ENCODE results near the gene FLOT2.
"Not testable (repeated sequence)": the region's sequence is repeated elsewhere in the genome, so short reads cannot be mapped to it uniquely, and the experiment has no call there.

The FLOT2 gene

DNA sequence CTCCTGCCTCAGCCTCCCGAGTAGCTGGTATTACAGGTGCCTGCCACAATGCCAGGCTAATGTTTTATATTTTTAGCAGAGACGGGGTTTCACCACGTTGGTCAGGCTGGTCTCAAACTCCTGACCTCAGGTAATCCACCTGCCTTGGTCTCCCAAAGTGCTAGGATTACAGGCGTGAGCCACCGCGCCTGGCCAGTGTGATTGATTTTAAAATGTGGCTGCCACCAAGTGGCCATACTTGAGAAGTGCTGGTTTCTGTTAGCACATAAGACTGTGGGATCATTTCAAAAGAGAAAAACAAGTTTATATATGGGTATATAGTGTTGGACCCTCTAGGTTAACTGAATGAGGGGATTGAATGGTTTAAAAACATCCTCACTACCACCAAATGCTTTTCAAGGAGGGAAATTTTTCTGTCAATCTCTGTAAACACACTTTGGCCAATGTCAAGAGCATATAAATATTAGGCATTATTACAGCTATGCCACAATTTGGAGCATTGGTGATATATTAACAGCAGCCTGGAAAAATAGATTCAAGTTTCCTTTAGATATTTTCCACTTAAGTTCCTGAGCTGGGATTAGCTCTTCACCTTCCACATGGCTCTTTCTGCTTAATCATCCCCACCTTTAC, 18.9 kb upstream of the FLOT2 start:
- DNase-seq (ENCODE audit: low read depth) = peak; percentile 30

DNA sequence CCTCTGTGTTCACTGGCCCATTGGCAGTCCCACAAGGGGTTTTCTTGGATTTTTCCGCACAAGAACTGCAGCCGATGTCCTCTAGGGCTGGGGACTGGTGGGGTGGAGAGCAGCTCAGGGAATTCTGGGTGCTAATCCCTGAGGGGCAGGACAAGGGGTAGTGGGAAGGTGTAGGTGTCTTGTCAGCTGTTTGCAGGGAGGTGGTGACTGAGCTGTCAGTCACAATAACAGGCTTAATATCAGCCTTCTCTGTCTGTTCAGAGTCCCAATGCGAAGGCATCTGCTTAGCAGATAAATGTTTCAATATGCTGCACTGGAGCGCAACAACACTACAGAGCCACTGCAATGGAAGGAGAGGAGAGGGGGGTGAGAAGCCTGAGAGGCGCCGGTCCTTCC, 15.4 kb upstream of the FLOT2 start:
- DNase-seq (ENCODE audit: low read depth) = no peak

DNA sequence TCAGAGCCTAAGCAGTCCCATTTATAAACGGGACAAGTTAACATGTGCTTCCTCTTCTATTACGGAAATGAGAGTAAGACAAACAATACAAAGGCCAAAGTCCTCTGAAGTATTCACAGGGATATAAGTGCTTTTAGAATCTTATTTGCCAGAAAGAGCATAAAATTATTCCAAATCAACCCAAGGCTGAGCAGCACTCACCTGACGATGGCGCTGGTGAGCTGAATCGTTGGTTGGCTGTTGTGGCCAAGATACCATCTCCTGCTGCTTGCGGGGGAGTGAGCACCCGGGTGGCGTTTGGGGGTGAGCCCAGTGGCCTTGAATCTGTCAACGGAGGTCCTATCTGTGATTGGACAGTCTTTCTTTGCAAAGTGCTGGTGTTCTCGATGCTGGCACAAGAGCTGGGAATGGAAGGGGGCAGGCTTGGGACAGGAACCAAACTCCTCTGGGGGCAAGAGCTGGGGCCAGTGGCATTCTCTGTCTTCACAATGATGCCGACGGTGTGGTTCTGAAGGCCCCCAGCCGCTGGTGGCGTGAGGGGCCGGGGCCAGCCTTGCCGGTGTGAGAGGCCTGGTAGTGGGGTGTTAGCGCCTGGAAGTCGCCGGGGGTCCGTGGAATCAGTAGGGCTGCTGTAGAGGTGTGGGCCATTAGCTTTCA, 14.9 kb upstream of the FLOT2 start:
- no peak for DNase-seq (ENCODE audit: low read depth)

DNA sequence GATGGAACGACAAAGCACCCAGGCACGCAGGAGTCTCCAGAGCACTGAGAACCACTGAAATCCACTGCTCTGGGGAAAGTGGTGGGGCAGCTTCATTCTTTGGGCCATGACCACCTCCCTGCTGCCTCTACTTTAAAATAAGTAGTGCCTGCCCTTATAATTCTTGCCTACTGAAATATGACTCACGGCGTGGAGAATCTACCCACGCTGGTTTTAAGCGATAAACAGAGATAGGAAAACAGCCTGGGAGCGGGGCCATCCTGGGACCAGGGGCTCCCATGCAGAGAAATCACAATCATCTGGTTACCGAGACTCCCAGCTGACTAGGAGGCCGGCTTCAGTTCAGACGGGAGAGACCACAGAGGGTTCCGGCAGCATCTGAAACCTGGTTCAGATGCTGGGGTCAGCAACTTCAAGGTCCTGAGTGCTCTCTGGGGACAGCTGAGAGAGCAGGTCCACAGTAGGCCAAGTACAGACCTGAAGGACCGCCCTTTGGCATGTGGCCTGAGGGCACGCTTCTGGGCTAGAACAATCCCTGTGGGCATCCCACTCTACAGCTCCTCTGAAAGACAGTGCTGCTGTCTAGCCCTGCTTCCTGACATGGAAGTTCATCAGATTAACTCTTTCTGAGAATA, 14.0 kb upstream of the FLOT2 start:
- no peak for DNase-seq (ENCODE audit: low read depth)

DNA sequence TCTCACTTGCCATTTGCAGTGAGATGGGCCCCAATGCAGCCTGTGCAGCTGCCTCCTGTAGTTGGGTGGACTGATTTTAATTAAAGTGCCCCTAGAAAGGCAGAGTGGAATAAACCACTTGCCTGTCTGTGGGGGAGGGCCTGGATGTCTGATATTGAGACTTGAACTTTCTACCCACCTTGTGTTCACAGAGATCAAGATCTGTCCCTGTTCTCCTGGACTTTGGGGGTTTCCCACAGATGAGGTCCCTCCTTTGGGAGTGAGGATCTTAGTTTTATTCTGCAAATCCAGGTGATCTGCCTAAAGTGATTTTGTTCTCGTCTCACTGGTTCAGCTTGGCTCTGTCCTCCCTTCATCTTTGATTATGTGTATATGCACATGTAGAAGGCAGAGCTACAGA, 13.0 kb upstream of the FLOT2 start:
- no peak for DNase-seq (ENCODE audit: low read depth)

DNA sequence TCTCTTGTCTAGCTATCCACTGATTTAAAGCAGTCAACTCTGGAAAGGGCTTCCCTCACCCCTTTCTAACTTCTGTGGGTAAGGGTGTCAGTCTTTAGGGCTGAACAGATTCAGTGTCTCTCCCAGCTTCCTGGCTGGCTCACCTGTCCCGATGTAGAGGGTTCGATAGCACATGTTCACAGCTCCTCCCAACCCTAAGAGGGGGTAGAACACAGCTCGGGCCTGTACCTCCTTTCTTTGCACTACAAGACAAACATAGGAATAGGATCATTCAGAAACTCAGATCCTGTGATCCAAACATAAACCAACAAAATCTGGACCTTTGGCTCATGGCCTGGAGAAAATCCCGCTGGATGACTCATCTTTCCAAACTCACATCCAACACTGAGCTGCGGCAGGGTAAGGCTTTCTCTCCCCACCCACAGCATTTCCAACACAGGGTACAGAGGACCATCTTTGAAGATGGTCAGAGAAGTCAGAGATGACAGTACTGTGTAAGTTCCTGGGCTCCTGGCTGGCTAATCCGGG, 11.2 kb upstream of the FLOT2 start:
- no peak for DNase-seq (ENCODE audit: low read depth)

DNA sequence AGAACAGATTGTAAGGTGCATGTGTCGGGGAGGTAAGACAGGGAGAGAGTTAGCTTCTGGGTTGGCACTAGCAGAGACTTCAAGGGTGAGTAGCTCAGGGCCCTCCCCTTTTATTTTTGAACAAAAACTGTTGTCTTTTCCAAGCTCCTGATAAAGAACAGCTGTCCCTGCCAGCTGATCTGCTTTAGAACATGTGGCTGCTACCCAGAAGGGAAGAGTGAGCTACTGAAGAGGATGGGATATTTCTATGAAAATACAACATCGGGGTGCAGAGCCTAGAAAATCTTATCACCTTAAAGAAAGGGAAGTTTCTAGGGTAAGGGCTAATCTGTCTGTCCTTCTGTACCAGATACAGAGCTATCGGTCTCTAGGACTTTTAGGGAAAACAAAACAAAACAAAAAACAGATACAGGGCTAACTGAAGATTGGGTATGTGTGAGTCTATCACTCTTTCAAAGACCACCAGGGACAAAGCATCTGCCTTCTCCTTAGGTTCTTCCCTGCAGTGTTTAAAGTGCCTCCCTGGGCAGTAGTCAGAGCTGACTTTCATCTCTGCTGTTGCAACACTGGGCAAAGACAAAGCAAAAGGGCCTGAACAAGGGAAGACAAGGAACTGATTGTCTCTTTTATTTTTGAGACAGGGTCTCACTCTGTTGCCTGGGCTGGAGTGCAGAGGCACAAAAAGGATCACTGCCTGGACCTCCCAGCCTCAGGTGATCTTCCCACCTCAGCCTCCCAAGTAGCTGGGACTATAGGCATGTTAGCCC, 10.4 kb upstream of the FLOT2 start:
- DNase-seq (ENCODE audit: low read depth) = no peak

DNA sequence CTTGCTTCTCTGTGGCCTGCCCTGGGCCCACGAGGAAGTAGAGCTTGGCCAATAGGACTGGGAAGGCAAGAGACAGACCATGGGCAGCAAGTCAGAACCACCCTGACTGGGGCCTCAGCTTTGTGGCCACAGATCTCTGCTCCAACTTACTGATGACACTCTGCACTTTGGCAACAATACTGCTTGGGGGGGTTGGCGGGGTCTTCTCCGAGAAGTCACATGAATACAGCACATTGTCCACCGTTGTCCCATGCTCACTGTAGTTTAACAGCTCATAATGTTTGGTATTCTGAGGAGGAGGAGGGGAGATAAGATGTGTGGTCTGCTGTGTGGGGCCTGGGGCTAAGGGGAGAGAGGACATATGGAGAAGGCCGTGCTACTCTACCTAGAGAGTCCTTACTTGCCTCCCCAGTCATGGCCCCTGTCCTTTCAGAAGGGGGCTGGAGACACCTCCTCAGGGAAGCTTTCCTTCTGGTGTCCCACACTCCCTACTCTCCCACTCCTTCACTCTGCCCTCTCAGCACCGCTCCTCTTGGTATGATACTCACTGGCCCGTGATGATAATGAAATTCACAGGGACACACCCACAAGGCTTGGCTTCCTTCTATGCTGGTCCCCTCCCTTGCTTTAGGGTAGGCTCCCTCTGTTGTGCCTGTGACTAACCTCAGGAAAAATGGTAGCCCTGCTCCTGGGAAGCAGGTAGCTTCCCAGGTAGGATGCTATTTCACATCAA, 9.3 kb upstream of the FLOT2 start:
- no peak for DNase-seq (ENCODE audit: low read depth)

DNA sequence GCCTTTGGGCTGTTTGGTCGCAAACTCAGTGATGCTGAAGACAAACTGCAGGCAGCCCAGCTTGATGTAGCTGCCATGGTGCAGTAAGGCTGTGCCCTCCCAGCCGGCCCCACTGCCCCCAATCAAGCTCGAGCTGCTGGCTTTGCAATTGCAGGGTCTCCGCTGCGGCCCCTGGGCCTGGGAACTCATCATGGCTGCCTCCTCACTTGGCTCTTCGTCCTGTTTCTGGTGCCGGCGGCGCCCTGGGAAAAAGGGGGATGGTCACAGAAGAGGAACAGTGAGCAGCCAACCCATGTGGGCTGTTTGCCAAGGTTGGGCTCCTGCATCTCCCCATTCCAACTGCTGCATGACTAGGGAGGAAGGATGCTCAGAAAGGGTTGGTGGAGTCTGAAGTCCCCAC, 8.7 kb upstream of the FLOT2 start:
- DNase-seq (ENCODE audit: low read depth) = no peak

DNA sequence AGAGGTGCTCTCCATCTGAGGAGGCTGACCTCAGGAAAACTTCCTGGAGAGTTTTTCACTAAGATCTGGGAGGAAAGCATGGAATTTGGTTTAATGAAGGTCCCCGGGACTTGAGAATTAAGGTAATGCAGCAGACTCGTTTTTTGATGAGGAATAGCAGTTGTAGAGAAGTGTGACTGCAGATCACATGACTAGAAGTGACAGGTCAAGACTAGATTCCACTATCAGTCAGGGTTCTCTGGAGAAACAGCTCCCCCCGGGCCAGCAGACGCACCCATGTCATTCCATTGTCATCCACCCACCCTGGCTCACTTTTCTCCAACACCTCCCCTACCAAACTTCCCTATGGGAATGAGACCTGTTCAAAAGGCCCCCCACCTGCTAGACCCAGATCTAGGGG, 7.3 kb upstream of the FLOT2 start:
- DNase-seq (ENCODE audit: low read depth) = no peak

DNA sequence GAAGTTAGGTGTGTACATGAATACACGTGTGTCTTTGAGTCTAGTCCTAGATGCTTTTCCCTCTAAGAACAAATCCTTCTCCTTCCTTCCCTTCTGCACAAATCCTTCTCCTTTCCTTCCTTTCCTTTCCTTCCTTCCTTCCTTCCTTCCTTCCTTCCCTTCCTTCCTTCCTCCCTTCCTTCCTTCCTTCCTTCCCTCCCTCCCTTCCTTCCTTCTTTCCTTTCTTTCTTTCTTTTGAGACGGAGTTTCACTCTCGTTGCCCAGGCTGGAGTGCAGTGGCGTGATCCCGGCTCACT, 6.0 kb upstream of the FLOT2 start:
- DNase-seq (ENCODE audit: low read depth) = not testable (repeated sequence)

DNA sequence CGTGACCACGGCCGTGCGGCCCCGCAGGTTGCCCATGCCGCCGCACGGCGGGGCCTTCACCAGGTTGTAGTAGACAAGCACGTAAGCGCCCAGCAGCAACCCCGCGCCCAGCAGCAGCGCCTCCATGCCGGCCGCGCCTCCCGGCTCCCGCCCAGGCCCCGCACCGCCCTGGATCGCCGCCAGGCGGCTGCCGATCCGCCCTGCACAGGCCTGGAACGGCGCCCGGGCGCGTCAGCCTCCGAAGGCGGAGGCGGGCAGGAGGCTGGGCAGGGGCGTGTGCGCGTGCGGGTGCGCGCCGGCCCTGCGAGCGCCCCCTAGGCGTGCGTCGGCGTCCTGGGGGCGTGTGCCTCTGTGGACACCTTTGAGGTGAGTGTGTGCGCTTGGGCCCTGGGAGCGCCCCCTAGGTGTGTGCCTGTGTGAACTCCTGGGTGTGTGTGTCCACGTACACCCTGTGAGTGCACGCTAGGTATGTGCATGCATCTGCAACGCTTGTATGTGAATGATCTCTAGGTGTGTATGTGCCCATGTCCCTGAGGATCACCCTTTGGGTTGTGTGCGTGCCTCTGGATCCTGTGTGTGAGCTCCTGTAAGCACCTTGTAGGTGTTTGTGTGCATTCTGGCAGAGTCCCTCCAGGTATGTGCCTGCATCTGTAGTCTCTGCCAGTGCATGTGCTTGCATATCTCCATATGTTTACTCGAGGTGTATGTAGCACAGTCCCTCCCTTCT, 5.4 kb upstream of the FLOT2 start, which contains the start of gene DHRS13:
TSS of gene DHRS13 (minus strand) at position 261 of the 727 bp plus-strand sequence. CDS start at position 126, 135 bp downstream.
- DNase-seq (ENCODE audit: low read depth) = peak; percentile 89

DNA sequence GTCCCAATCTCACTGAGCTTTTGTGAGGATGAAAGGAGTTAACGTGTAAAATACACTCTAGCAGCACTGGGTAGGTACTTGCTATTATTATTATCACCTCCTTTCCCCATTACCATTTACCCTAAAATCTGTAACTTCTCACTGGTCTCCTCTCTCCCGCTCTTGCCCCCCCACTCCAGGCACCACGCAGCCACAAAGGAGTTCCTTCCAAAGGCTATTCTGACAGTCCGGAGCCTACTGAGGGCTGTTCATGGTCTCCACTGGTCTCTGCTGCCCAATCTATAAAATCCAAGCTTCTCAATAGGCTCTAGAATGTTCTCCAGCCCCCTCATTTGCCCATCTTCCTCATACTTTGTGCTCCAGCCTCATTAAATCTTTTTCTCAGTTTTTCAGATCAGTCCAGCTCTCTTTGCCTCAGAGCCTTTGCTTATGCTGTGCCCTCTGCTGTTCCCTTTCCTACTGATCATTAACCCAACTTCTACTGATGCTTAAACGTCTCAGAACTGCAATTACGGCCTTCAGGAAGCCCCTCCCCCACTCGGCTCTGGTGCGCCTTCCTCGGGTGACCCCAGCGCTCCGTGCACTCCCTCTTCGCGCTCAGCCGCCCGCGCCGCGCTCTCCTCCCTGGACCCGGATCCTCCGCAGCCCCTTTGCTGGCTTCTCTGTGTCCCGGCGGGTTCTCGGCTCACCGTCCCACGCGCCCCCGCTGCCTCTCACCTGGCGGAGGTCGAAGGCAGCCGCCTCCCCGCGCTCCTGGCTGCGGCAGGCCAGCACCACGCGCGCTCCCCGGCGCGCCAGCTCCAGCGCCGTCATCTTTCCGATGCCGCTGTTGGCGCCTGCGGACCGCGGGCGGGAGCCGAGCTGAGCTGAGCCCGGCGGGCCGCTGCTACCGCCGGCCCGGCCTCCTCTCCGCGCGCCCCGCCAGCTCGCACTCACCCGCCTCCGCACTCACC, 4.6 kb upstream of the FLOT2 start:
- no peak for DNase-seq (ENCODE audit: low read depth)

DNA sequence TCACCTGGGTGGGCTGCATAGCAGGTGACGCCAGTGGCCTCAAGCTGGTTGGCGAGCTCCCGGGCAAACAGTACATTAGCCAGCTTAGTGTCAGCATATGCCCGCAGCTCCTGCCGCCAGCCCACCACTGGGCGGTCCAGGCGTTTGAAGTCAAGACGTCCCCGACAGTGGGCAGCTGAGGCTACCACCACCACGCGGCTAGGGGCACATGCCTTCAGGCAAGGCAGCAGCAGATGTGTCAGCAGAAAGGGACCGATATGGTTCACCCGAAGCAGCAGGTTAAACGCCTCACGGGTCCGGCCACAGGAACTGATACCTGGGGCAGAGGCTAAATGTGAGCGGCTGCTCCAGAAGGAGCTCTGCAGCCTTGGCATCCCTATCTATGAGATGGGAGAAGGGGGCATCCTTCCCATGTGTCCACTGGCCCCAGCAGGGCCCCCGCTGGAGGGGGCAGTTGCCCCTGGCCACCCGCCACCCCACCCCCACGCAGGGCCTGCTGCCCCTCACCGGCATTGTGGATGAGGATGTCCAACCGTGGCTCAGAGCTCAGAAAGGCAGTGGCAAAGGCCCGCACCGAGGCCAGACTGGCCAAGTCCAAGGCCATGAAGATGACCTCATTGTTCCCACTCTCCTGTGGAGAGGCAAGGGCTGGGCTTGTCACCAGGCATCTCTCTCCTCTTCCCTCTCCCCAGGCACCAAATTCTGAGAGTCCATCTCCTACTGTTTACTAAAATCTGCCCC, 3.6 kb upstream of the FLOT2 start:
- DNase-seq (ENCODE audit: low read depth) = no peak

DNA sequence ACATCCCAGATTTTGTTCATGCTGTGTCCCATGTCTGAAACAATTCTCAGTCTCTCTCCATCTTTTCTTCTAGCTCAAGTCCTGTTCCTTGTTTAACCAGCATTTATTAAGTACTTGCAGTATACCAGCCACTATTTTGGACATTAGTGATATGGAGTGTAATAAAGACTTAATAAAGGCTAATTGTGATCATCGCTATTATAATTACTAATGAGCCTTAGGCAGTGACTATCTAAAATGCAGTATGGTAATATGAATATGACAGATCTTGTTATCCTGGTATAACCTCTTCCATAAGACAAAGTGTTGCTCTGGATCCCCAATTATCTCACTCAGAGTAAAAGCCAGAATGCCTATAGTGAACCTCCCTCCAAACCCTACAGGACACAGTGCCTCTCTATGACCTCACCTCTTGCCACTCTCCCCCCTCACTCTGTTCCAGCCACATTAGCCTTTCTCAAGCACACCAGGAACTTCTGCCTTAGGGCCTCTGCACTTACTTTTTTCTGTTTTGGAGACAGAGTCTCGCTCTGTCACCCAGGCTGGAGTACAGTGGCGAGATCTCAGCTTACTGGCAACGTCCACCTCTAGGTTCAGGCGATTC, 1.8 kb upstream of the FLOT2 start:
- no peak for DNase-seq (ENCODE audit: low read depth)

DNA sequence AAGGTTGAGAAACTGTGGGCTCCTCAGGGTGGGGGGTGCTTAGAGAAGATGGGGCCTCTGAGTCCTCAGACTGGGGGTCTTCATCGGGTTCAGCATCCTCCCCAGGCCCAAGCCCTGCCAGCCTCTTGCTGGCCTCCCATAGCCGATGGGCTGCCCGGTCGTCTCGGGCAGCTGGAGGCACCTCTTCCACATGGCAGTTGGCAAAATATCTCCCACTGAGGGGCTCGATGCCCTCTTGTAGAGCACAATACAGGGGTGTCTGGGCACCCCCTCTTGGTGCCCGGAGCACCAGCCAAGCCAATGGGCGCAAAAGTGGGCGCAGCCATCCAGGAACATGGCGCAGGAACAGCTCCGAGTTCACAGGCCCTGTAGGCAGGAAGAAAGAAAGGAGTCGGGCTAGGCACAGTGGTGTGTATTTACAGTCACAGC, 1.0 kb upstream of the FLOT2 start:
- DNase-seq (ENCODE audit: low read depth) = no peak

DNA sequence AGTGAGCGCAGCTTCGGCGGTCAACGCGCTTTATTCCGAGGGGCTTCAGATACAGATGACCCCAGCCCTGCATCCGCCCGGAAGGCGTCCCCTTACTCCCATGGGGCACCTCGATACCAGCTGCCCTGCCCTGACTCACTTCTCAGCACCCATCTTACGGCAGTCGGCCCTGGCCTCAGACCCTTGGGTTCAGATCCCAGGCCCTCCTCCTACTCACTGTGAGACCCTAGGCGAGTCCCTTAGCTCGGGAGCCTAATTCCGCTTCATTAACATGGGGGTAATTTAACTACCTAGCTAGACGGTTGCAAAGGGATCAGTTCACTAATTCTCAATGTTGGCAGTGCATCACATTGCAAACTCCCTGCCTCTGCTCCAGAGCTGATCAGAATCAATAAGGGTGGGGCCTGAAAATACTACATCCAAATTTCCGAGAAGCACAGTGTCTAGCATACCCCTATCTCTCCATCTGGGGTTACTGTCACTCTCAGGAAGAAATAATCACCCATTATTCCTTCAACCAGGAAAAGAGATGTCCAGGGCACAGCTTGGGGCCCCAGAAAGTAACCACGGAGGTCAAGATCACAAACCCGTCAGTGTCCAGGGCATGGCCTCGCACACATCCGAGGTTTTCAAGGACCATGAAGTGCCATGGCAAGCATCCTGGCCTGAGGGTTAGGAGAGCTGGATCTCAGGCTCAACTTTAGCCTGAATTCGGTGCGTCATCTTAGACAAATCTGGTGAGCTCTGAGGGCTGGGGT, 415 bp upstream of the FLOT2 start:
- DNase-seq (ENCODE audit: low read depth) = no peak

DNA sequence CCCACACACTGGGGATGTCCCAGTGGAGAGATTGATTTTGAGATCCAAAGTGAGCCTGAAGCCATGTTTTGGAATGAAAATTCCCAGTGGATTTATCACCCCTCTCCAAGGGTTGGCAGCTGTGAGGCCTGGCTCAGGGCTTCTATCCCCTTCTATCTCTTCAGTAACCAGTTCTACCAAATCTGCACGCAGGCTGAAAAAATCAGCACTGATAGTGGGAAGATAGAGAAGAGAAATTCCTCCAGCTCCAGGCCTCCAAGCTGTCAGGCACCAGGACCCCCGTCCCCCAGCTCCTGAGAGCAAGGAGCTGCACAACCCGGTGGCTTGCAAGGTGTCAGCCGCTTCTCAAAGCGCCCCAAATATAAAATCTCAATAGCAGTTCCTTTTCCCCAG, 1.0 kb downstream of the FLOT2 start:
- DNase-seq (ENCODE audit: low read depth) = no peak

All from stimulated activated CD8-positive, alpha-beta memory T cell treated with anti-CD3 and anti-CD28 coated beads, Interleukin-12 subunit alpha, Interleukin-12 subunit beta, amount 100 ng/mL, for 1 hour (primary cell).